Activated CD8-positive, alpha-beta T cell treated with anti-CD3 and anti-CD28 coated beads, Interleukin-2, amount 10 ng/mL, durations not matched to agents 7 days and 5 days (primary cell): Measurements from ENCODE around the gene RREB1. TPM values are rescaled to one million over a fixed set of nuclear protein-coding genes. Genes with fewer than 3 reads are reported as not detected.
"Not testable (repeated sequence)": the region's sequence is repeated elsewhere in the genome, so short reads cannot be mapped to it uniquely, and the experiment has no call there.

Source experiments
- ATAC-seq: fragments of 150-1000 bp; cut with Tn5 transposase; one replicate; pipeline ENCODE4 v1.10.0; 2021; ENCODE audit warnings: moderate library complexity
- CTCF ChIA-PET: fragments of 350-600 bp; sonication (Branson Sonifier 250); formaldehyde crosslinking; loops from one replicate; lab custom pipeline; 2021; ENCODE audit warnings: antibody characterized with exemption; lab: Charles Lee
- POLR2A ChIA-PET: fragments of 350-600 bp; sonication (Branson Sonifier 250); formaldehyde crosslinking; loops from one replicate; lab custom pipeline; 2021; ENCODE audit warnings: antibody characterized with exemption; lab: Charles Lee
- DNase-seq: peaks from one replicate; pipeline ENCODE4 v3.0.0-alpha.2; 2020
- H3K27ac Mint-ChIP-seq: one replicate; pipeline ENCODE4 v1.8.0; 2021; ENCODE audit warnings: mild to moderate bottlenecking, mixed read lengths
- H3K27me3 Mint-ChIP-seq: one replicate; pipeline ENCODE4 v1.8.0; 2021; ENCODE audit warnings: low read depth, mixed read lengths
- H3K36me3 Mint-ChIP-seq: one replicate; pipeline ENCODE4 v1.8.0; 2021; ENCODE audit warnings: low read depth, mixed read lengths
- H3K4me1 Mint-ChIP-seq: one replicate; pipeline ENCODE4 v1.8.0; 2021; ENCODE audit warnings: low read depth, mixed read lengths
- H3K4me3 Mint-ChIP-seq: one replicate; pipeline ENCODE4 v1.8.0; 2021; ENCODE audit warnings: mild to moderate bottlenecking, mixed read lengths
- H3K9me3 Mint-ChIP-seq: one replicate; pipeline ENCODE4 v1.8.0; 2022; ENCODE audit warnings: mixed read lengths; ENCODE audit not compliant: insufficient read depth
- total RNA-seq, 2 experiments: library from RNA; stranded (reverse); gene quantifications; one replicate each; pipeline ENCODE4 v1.2.3, GENCODE V29; 2021

Gene RREB1
- total RNA-seq, 2 experiments from 2014 or later = 27.5 to 29.0 TPM

DNA sequence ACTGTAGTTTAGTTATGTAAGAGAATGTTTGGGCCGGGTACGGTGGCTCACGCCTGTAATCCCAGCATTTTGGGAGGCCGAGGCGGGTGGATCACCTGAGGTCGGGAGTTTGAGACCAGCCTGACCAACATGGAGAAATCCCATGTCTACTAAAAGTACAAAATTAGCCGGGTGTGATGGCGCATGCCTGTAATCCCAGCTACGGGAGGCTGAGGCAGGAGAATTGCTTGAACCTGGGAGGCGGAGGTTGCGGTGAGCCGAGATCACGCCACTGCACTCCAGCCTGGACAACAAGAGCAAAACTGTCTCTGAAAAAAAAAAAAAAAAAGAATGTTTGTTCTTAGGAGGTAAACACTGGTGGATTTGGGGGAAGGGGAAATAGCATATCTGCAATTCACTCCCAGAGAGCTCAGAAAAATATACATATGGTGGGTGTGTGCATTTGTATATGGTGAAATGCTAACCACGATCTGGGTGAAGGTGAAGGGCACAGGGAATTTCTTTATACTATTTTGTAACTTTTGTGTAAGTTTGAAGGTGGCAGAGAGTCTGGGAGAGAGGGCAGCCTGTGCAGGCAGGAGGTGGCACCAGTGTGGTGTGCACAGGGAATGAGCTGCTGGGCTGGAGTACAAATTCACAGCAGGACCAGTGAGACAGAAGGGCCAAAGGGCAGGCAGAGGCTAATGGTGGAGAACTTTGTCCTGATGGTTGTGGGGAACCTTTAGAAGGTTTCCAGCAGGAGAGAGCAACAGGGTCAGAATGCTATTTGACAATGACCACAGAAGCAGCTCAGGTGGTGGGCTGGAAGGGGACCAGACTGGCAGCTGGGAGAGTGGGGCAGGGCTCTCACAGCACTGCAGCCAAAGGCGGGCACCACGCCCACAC is 162.8 kb downstream of the RREB1 start:
- H3K27me3 Mint-ChIP-seq = peaks cover 3% of the 10 kb centered on the region
- peak overlapping the region; percentile 6 for H3K27ac Mint-ChIP-seq
- H3K36me3 Mint-ChIP-seq = no peaks in the 10 kb centered on the region
- ChIA-PET POLR2A (no interaction called here), CTCF (interaction anchor here (0.9 to 1.0 kb wide), 2 partner anchors 121 to 345 kb away, joined by 3 read pairs; no protein-coding TSS in a partner anchor)
- H3K4me3 Mint-ChIP-seq = no peak overlapping the region
- DNase-seq (no peak), ATAC-seq (no peak)
- no peaks in the 10 kb centered on the region for H3K9me3 Mint-ChIP-seq
- no peaks in the 10 kb centered on the region for H3K4me1 Mint-ChIP-seq

DNA sequence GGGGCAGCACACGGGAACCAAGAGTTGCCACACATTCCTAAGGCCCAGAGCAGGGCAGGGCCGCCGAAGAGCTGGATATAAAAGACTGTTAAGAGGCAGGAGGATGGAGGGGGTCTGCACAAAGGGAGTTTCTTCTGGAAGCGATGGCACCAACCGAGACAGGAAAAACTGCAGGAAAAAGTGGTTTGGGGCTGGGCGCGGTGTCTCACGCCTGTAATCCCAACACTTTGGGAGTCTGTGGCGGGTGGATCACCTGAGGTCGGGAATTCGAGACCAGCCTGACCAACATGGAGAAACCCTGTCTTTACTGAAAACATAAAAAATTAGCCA is 163.4 kb downstream of the RREB1 start:
- Mint-ChIP-seq H3K27me3 (peaks cover 3% of the 10 kb centered on the region), H3K27ac (peak overlapping the region; percentile 6), H3K4me3 (no peak overlapping the region), H3K9me3 (no peaks in the 10 kb centered on the region), H3K36me3 (no peaks in the 10 kb centered on the region), H3K4me1 (no peaks in the 10 kb centered on the region)
- ATAC-seq (no peak), DNase-seq (no peak)
- CTCF ChIA-PET = interaction anchor here (0.9 to 1.0 kb wide), 2 partner anchors 121 to 344 kb away, joined by 3 read pairs; no protein-coding TSS in a partner anchor
- POLR2A ChIA-PET = no interaction called here

- Mint-ChIP-seq H3K9me3 (no peaks in the 10 kb centered on the region), H3K36me3 (no peaks in the 10 kb centered on the region), H3K4me3 (no peak overlapping the region), H3K27me3 (peaks cover 3% of the 10 kb centered on the region), H3K4me1 (no peaks in the 10 kb centered on the region), H3K27ac (no peak overlapping the region)
- DNase-seq (peak; percentile 8), ATAC-seq (no peak)
- ChIA-PET POLR2A (interaction anchor here (0.6 kb wide), 1 partner anchor 186 kb away, joined by 3 read pairs; no protein-coding TSS in a partner anchor), CTCF (interaction anchor here (5.1 kb wide), 1 partner anchor 340 kb away, joined by 67 read pairs; no protein-coding TSS in a partner anchor)
These were observed 165.9 kb downstream of the RREB1 start for GRCh38 chr6:7273709-7274108.

DNA sequence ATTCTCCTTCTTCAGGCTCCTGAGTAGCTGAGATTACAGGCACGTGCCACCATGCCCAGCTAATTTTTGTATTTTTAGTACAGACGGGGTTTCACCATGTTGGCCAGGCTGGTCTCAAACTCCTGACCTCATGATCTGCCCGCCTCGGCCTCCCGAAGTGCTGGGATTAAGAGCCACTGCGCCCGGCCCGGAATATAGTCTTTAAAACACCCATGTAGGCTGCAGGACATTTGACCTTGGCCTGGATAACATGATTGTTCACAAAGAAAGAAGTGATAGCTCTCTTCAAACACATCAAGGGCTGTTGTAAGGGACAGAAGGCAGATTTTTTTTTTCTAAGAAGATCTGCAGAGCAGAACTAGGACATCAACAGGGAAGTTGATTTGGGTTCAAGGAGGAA is 166.8 kb downstream of the RREB1 start:
- CTCF ChIA-PET = interaction anchor here (1.0 to 5.1 kb wide), 7 partner anchors 9 to 339 kb away, joined by 3 to 67 read pairs (median 5); partner anchors contain the start of genes CAGE1 and RIOK1

GRCh38 chr6:7276199-7276524 is 168.4 kb downstream of the RREB1 start:
- no peak for DNase-seq

More for the DNA sequence above, 166.8 kb downstream of the RREB1 start:
- H3K27me3 Mint-ChIP-seq, H3K4me1 Mint-ChIP-seq, ATAC-seq, H3K4me3 Mint-ChIP-seq, H3K9me3 Mint-ChIP-seq, H3K36me3 Mint-ChIP-seq, H3K27ac Mint-ChIP-seq: not testable (repeated sequence)
- POLR2A ChIA-PET = interaction anchor here (0.6 kb wide), 1 partner anchor 187 kb away, joined by 3 read pairs; no protein-coding TSS in a partner anchor
- peak; percentile 3 for DNase-seq

GRCh38 chr6:7282097-7282906 is 174.5 kb downstream of the RREB1 start:
- H3K4me3 Mint-ChIP-seq = no peak overlapping the region
- CTCF ChIA-PET = interaction anchor here (1.5 to 2.7 kb wide), 3 partner anchors 7 to 334 kb away, joined by 3 to 7 read pairs (median 5); no protein-coding TSS in a partner anchor

More at GRCh38 chr6:7276199-7276524, 168.4 kb downstream of the RREB1 start:
- POLR2A ChIA-PET = no interaction called here
- no peak overlapping the region for H3K4me3 Mint-ChIP-seq
- ATAC-seq = no peak
- no peaks in the 10 kb centered on the region for H3K27me3 Mint-ChIP-seq
- H3K9me3 Mint-ChIP-seq = no peaks in the 10 kb centered on the region
- no peak overlapping the region for H3K27ac Mint-ChIP-seq
- no peaks in the 10 kb centered on the region for H3K36me3 Mint-ChIP-seq
- peaks cover 1% of the 10 kb centered on the region for H3K4me1 Mint-ChIP-seq
- CTCF ChIA-PET = interaction anchor here (0.7 to 5.1 kb wide), 16 partner anchors 10 to 345 kb away, joined by 3 to 67 read pairs (median 4); partner anchors contain the start of genes CAGE1 and RIOK1

GRCh38 chr6:7283676-7284075 is 175.9 kb downstream of the RREB1 start:
- POLR2A ChIA-PET = interaction anchor here (0.5 kb wide), 1 partner anchor 818 kb away, joined by 3 read pairs; the partner anchor contains the start of gene EEF1E1

More at GRCh38 chr6:7282097-7282906, 174.5 kb downstream of the RREB1 start:
- peak overlapping the region; percentile 76 for H3K27ac Mint-ChIP-seq
- peak; percentile 47 for ATAC-seq
- POLR2A ChIA-PET = interaction anchor here (0.9 kb wide), 1 partner anchor 20 kb away, joined by 4 read pairs; no protein-coding TSS in a partner anchor
- H3K4me1 Mint-ChIP-seq = peaks cover 16% of the 10 kb centered on the region
- no peaks in the 10 kb centered on the region for H3K9me3 Mint-ChIP-seq
- no peaks in the 10 kb centered on the region for H3K27me3 Mint-ChIP-seq
- DNase-seq = no peak
- peaks cover 24% of the 10 kb centered on the region for H3K36me3 Mint-ChIP-seq

DNA sequence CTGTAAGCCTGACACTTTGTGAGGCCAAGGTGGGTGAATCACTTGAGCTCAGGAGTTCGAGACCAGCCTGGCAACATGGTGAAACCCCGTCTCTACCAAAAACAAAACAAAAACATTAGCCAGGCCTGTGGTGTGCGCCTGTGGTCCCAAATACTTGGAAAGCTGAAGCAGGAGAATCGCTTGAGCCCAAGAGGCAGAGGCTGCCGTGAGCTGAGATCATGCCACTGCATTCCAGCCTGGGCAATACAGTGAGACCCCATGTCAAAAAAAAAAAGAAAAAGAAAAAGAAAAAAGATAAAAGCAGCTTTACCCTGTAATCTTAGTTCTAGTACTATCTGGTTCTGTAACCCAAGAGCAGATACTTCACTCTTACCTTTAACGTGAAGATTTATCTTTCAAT is 177.7 kb downstream of the RREB1 start:
- Mint-ChIP-seq H3K27me3 (no peaks in the 10 kb centered on the region), H3K36me3 (peaks cover 48% of the 10 kb centered on the region), H3K9me3 (no peaks in the 10 kb centered on the region), H3K27ac (no peak overlapping the region), H3K4me1 (peaks cover 16% of the 10 kb centered on the region), H3K4me3 (no peak overlapping the region)
- ATAC-seq (no peak), DNase-seq (no peak)
- CTCF ChIA-PET = interaction anchor here (1.3 to 3.3 kb wide), 3 partner anchors 8 to 331 kb away, joined by 3 to 22 read pairs (median 3); no protein-coding TSS in a partner anchor
- POLR2A ChIA-PET = no interaction called here

More at GRCh38 chr6:7283676-7284075, 175.9 kb downstream of the RREB1 start:
- CTCF ChIA-PET = interaction anchor here (1.5 to 2.7 kb wide), 3 partner anchors 9 to 333 kb away, joined by 3 to 7 read pairs (median 5); no protein-coding TSS in a partner anchor
- H3K27me3 Mint-ChIP-seq = no peaks in the 10 kb centered on the region
- peaks cover 16% of the 10 kb centered on the region for H3K4me1 Mint-ChIP-seq
- DNase-seq (no peak), ATAC-seq (no peak)
- H3K9me3 Mint-ChIP-seq = no peaks in the 10 kb centered on the region
- no peak overlapping the region for H3K27ac Mint-ChIP-seq
- H3K4me3 Mint-ChIP-seq = no peak overlapping the region
- H3K36me3 Mint-ChIP-seq = peaks cover 32% of the 10 kb centered on the region

- ATAC-seq (no peak), DNase-seq (no peak)
- ChIA-PET POLR2A (no interaction called here), CTCF (no interaction called here)
- Mint-ChIP-seq H3K36me3 (peaks cover 57% of the 10 kb centered on the region), H3K4me1 (no peaks in the 10 kb centered on the region), H3K9me3 (no peaks in the 10 kb centered on the region), H3K4me3 (no peak overlapping the region), H3K27me3 (no peaks in the 10 kb centered on the region), H3K27ac (no peak overlapping the region)
These were observed 182.3 kb downstream of the RREB1 start for GRCh38 chr6:7290079-7290478.

DNA sequence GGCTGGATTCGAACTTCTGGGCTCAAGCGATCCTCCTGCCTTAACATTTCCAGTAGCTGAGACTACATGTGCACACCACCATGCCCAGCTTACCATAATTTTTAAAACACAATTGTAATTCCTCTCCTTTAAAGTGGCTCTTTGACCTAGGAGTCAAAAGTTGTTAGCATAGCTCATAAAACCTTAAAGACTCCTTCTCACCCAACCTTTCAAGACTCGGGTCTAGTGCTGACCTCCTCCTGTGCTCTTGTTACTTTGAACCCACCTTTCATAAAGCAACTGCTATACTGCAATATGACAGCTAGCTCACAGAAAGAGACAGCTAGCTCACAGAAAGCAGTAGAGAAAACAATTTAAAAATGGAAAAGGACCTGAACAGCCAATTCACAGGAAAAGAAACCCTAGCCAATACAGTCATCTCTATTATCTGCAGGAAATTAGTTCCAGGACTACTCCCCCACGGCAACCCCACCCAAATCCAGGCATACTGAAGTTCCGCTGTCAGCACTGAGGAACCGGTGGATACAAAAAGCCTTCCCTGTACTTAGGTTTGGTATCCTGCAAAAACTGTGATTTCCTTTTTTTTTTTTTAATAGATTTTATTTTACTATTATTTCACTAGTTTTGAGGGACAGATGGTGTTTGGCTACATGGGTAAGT is 185.0 kb downstream of the RREB1 start:
- no peak for ATAC-seq
- Mint-ChIP-seq H3K36me3 (peaks cover 56% of the 10 kb centered on the region), H3K4me3 (no peak overlapping the region), H3K9me3 (no peaks in the 10 kb centered on the region), H3K27ac (no peak overlapping the region), H3K27me3 (no peaks in the 10 kb centered on the region), H3K4me1 (no peaks in the 10 kb centered on the region)
- POLR2A ChIA-PET = interaction anchor here (0.6 to 0.7 kb wide), 3 partner anchors 9 to 408 kb away, joined by 3 to 6 read pairs (median 4); no protein-coding TSS in a partner anchor
- CTCF ChIA-PET = interaction anchor here (1.3 to 1.4 kb wide), 2 partner anchors 13 to 17 kb away, joined by 5 to 7 read pairs; no protein-coding TSS in a partner anchor
- DNase-seq = no peak
